Measurements from ENCODE around the gene PRR18.
A peak's percentile ranks its signal among the peaks of the same experiment; 100 is the strongest.
"Not testable (repeated sequence)": the region's sequence is repeated elsewhere in the genome, so short reads cannot be mapped to it uniquely, and the experiment has no call there.

PRR18 gene

DNA sequence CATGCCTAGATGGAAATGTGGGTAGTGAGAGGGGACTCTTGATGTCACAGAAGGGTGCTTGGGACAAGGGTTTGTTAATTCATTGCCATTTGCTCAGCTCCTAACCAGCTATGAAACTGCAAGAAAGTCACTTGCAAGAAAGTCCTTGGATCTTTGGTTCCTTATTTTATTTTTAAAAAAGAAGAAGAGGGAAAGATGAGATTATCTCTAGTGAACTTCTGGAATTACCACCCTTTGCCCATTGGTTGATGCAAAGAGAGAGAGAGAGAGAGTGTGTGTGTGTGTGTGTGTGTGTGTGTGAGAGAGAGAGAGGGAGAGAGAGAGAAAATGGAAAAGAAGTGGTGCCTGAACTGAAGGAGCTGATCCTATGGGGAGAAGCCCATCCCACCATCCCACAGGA is 38.8 kb upstream of the PRR18 start:
- H4K12ac ChIP-seq (ENCODE audit: low read depth, low read length): no peak overlapping the region
- H3K9me3 ChIP-seq (ENCODE audit: insufficient read depth, low read depth, low read length): no peaks in the 10 kb centered on the region
- peaks cover 9% of the 10 kb centered on the region for H3K79me2 ChIP-seq (ENCODE audit: control insufficient read depth, insufficient read depth, low read length, poor library complexity)
- no peak overlapping the region for H3K18ac ChIP-seq (ENCODE audit: low read length)
- no peak overlapping the region for H4K8ac ChIP-seq (ENCODE audit: low read depth, low read length)
- H3K4ac ChIP-seq (ENCODE audit: low read depth, low read length): no peak overlapping the region
- no peak overlapping the region for H3K14ac ChIP-seq (ENCODE audit: low read length)
- no peak for DNase-seq
- no peaks in the 10 kb centered on the region for H3K27me3 ChIP-seq (ENCODE audit: insufficient read depth, low read length)
- no peak overlapping the region for H2AFZ ChIP-seq (ENCODE audit: insufficient read depth, low read length, poor library complexity)
- no peak overlapping the region for H2BK5ac ChIP-seq (ENCODE audit: low read depth, low read length, poor library complexity)
- no peak overlapping the region for H3K9ac ChIP-seq (ENCODE audit: low read length)
- H2BK12ac ChIP-seq (ENCODE audit: low read length): peak overlapping the region; percentile 51
- H3K36me3 ChIP-seq (ENCODE audit: control insufficient read depth in 1 of 2, insufficient read depth in 2 of 2, low read length in 2 of 2): no peaks in the 10 kb centered on the region
- no peak overlapping the region for H2BK120ac ChIP-seq (ENCODE audit: insufficient read depth, low read length, poor library complexity)
- H3K4me2 ChIP-seq (ENCODE audit: low read length): no peak overlapping the region
- no peak overlapping the region for H3K27ac ChIP-seq (ENCODE audit: low read depth, low read length)
- no peak overlapping the region for H3K23ac ChIP-seq (ENCODE audit: low read length)
- H4K91ac ChIP-seq (ENCODE audit: low read depth, low read length): no peak overlapping the region
- H3K4me1 ChIP-seq (ENCODE audit: control insufficient read depth in 1 of 2, insufficient read depth in 2 of 2, low read length in 2 of 2): peaks cover 3 to 9% of the 10 kb centered on the region in 2 experiments
- H2AK5ac ChIP-seq (ENCODE audit: low read length): no peak overlapping the region
- peaks cover 17% of the 10 kb centered on the region for H3K79me1 ChIP-seq (ENCODE audit: low read length)
- H3K4me3 ChIP-seq (ENCODE audit: low read depth, low read length): no peak overlapping the region

GRCh38 chr6:166346449-166346848 is 38.3 kb upstream of the PRR18 start:
- peak overlapping the region; percentile 43 for H4K91ac ChIP-seq (ENCODE audit: low read depth, low read length)
- no peak overlapping the region for H4K12ac ChIP-seq (ENCODE audit: low read depth, low read length)
- H2AK5ac ChIP-seq (ENCODE audit: low read length): no peak overlapping the region
- no peak overlapping the region for H3K9ac ChIP-seq (ENCODE audit: low read length)
- no peak overlapping the region for H3K4ac ChIP-seq (ENCODE audit: low read depth, low read length)
- H3K18ac ChIP-seq (ENCODE audit: low read length): no peak overlapping the region
- H3K14ac ChIP-seq (ENCODE audit: low read length): no peak overlapping the region
- H3K79me2 ChIP-seq (ENCODE audit: control insufficient read depth, insufficient read depth, low read length, poor library complexity): peaks cover 13% of the 10 kb centered on the region
- no peak overlapping the region for H3K4me2 ChIP-seq (ENCODE audit: low read length)
- no peak overlapping the region for H2BK5ac ChIP-seq (ENCODE audit: low read depth, low read length, poor library complexity)
- no peak overlapping the region for H3K23ac ChIP-seq (ENCODE audit: low read length)
- H3K36me3 ChIP-seq (ENCODE audit: control insufficient read depth in 1 of 2, insufficient read depth in 2 of 2, low read length in 2 of 2): no peaks in the 10 kb centered on the region
- no peak overlapping the region for H4K8ac ChIP-seq (ENCODE audit: low read depth, low read length)
- WGBS (ENCODE audit: extremely low coverage, insufficient coverage, insufficient read length): no CpG with 5 or more reads among the region's 3 CpGs
- peak overlapping the region; percentile 79 for H2BK12ac ChIP-seq (ENCODE audit: low read length)
- no peaks in the 10 kb centered on the region for H3K9me3 ChIP-seq (ENCODE audit: insufficient read depth, low read depth, low read length)
- no peak for DNase-seq
- H3K4me3 ChIP-seq (ENCODE audit: low read depth, low read length): no peak overlapping the region
- H2BK120ac ChIP-seq (ENCODE audit: insufficient read depth, low read length, poor library complexity): peak overlapping the region; percentile 20
- H2AFZ ChIP-seq (ENCODE audit: insufficient read depth, low read length, poor library complexity): no peak overlapping the region
- peaks cover 3 to 9% of the 10 kb centered on the region in 2 experiments for H3K4me1 ChIP-seq (ENCODE audit: control insufficient read depth in 1 of 2, insufficient read depth in 2 of 2, low read length in 2 of 2)
- H3K79me1 ChIP-seq (ENCODE audit: low read length): peaks cover 19% of the 10 kb centered on the region
- no peaks in the 10 kb centered on the region for H3K27me3 ChIP-seq (ENCODE audit: insufficient read depth, low read length)
- H3K27ac ChIP-seq (ENCODE audit: low read depth, low read length): no peak overlapping the region

DNA sequence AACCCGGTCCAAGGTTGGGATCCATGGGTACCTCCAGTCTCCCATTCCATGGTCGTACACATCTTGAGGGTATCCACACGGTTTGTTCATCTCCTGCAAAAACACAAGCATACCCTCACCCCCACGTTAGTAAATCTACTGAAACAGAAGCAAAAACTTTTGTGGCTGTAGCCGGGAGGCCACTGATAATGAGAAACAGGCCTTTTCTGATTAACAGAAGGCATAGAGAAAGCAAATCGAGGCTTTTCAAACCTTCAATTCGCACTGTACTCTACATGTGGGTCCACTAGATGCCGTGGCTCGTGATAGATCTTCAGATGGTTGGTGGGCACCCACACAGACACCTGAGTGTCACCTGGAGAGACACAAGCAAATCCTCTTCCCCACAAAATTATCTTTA is 37.5 kb upstream of the PRR18 start:
- DNase-seq; H3K27me3 ChIP-seq (ENCODE audit: insufficient read depth, low read length): not testable (repeated sequence)
- no CpG with 5 or more reads among the region's 9 CpGs for WGBS (ENCODE audit: extremely low coverage, insufficient coverage, insufficient read length)

GRCh38 chr6:166344921-166345320 is 36.7 kb upstream of the PRR18 start:
- peak overlapping the region; percentile 16 for H3K18ac ChIP-seq (ENCODE audit: low read length)
- H2AFZ ChIP-seq (ENCODE audit: insufficient read depth, low read length, poor library complexity); H4K12ac ChIP-seq (ENCODE audit: low read depth, low read length); H3K9ac ChIP-seq (ENCODE audit: low read length); H3K9me3 ChIP-seq (ENCODE audit: insufficient read depth, low read depth, low read length); H3K27me3 ChIP-seq (ENCODE audit: insufficient read depth, low read length); H3K4me3 ChIP-seq (ENCODE audit: low read depth, low read length); H3K36me3 ChIP-seq (ENCODE audit: control insufficient read depth in 1 of 2, insufficient read depth in 2 of 2, low read length in 2 of 2); H3K4me2 ChIP-seq (ENCODE audit: low read length); H3K23ac ChIP-seq (ENCODE audit: low read length): not testable (repeated sequence)
- peak overlapping the region; percentile 76 for H4K8ac ChIP-seq (ENCODE audit: low read depth, low read length)
- DNase-seq: peak in 1 of 2 donors; percentile 13
- peak overlapping the region; percentile 91 for H4K91ac ChIP-seq (ENCODE audit: low read depth, low read length)
- no CpG with 5 or more reads among the region's 2 CpGs for WGBS (ENCODE audit: extremely low coverage, insufficient coverage, insufficient read length)
- peak overlapping the region; percentile 94 for H2BK120ac ChIP-seq (ENCODE audit: insufficient read depth, low read length, poor library complexity)
- H3K79me2 ChIP-seq (ENCODE audit: control insufficient read depth, insufficient read depth, low read length, poor library complexity): peaks cover 19% of the 10 kb centered on the region
- H2BK12ac ChIP-seq (ENCODE audit: low read length): peak overlapping the region; percentile 77
- H3K4ac ChIP-seq (ENCODE audit: low read depth, low read length): peak overlapping the region; percentile 47
- H3K14ac ChIP-seq (ENCODE audit: low read length): peak overlapping the region; percentile 68
- H3K4me1 ChIP-seq (ENCODE audit: control insufficient read depth in 1 of 2, insufficient read depth in 2 of 2, low read length in 2 of 2): peaks cover 3 to 12% of the 10 kb centered on the region in 2 experiments
- peak overlapping the region; percentile 84 for H3K27ac ChIP-seq (ENCODE audit: low read depth, low read length)
- peaks cover 19% of the 10 kb centered on the region for H3K79me1 ChIP-seq (ENCODE audit: low read length)
- peak overlapping the region; percentile 71 for H2BK5ac ChIP-seq (ENCODE audit: low read depth, low read length, poor library complexity)
- peak overlapping the region; percentile 83 for H2AK5ac ChIP-seq (ENCODE audit: low read length)

More for the DNA sequence above, 37.5 kb upstream of the PRR18 start:
- not testable (repeated sequence) for H3K9ac ChIP-seq (ENCODE audit: low read length); H3K23ac ChIP-seq (ENCODE audit: low read length); H3K4me2 ChIP-seq (ENCODE audit: low read length); H3K14ac ChIP-seq (ENCODE audit: low read length); H3K4me3 ChIP-seq (ENCODE audit: low read depth, low read length); H3K27ac ChIP-seq (ENCODE audit: low read depth, low read length); H3K36me3 ChIP-seq (ENCODE audit: control insufficient read depth in 1 of 2, insufficient read depth in 2 of 2, low read length in 2 of 2); H3K9me3 ChIP-seq (ENCODE audit: insufficient read depth, low read depth, low read length); H2AK5ac ChIP-seq (ENCODE audit: low read length); H3K4me1 ChIP-seq (ENCODE audit: control insufficient read depth in 1 of 2, insufficient read depth in 2 of 2, low read length in 2 of 2); H3K4ac ChIP-seq (ENCODE audit: low read depth, low read length); H3K18ac ChIP-seq (ENCODE audit: low read length); H4K8ac ChIP-seq (ENCODE audit: low read depth, low read length); H4K12ac ChIP-seq (ENCODE audit: low read depth, low read length); H2AFZ ChIP-seq (ENCODE audit: insufficient read depth, low read length, poor library complexity)
- peak overlapping the region; percentile 7 for H2BK12ac ChIP-seq (ENCODE audit: low read length)
- H2BK120ac ChIP-seq (ENCODE audit: insufficient read depth, low read length, poor library complexity): peak overlapping the region; percentile 36
- H3K79me2 ChIP-seq (ENCODE audit: control insufficient read depth, insufficient read depth, low read length, poor library complexity): peaks cover 14% of the 10 kb centered on the region
- peak overlapping the region; percentile 33 for H2BK5ac ChIP-seq (ENCODE audit: low read depth, low read length, poor library complexity)
- H3K79me1 ChIP-seq (ENCODE audit: low read length): peaks cover 19% of the 10 kb centered on the region
- peak overlapping the region; percentile 60 for H4K91ac ChIP-seq (ENCODE audit: low read depth, low read length)

All from trophoblast cell (in vitro differentiated cells and primary cell).